Testis (tissue), 3 donors: ENCODE measurements around the gene PLCL2. TPM values are rescaled to one million over a fixed set of nuclear protein-coding genes. Genes with fewer than 3 reads are reported as not detected.

Experiments used
- DNase-seq: peaks from one replicate; pipeline ENCODE4 v3.0.0-alpha.2; 2019
- H3K27ac ChIP-seq, 2 donors: fragments of 200-600 bp; sonication (generic); one replicate each; pipeline ENCODE4 v1.5.1; 2019
- H3K27me3 ChIP-seq: fragments of 200-600 bp; sonication (generic); one replicate; pipeline ENCODE4 v1.5.1; 2019
- H3K36me3 ChIP-seq: fragments of 200-600 bp; sonication (generic); one replicate; pipeline ENCODE4 v1.5.1; 2017; ENCODE audit warnings: low read depth; ENCODE audit errors: missing control alignments
- H3K4me1 ChIP-seq: fragments of 200-600 bp; sonication (generic); one replicate; pipeline ENCODE4 v1.5.1; 2019
- H3K4me3 ChIP-seq, 2 donors: fragments of 200-600 bp; sonication (generic); one replicate each; pipeline ENCODE4 v1.5.1; 2017 to 2019
- H3K9me3 ChIP-seq: fragments of 200-600 bp; sonication (generic); one replicate; pipeline ENCODE4 v1.5.1; 2017
- CTCF ChIP-seq, 3 experiments: fragments of 450-650 bp in 2 of 3; fragments of 200-600 bp in 1 of 3; sonication (generic) in 1 of 3; IDR thresholded peaks; one replicate each; pipeline ENCODE4 v1.5.1; 2016 to 2019; ENCODE audit warnings: antibody characterized with exemption in 3 of 3, mild to moderate bottlenecking in 2 of 3, moderate library complexity in 1 of 3
- POLR2A ChIP-seq: fragments of 450-650 bp; IDR thresholded peaks from one replicate; pipeline ENCODE4 v1.6.1; 2017; ENCODE audit warnings: antibody characterized with exemption, mild to moderate bottlenecking, moderate library complexity
- WGBS, 2 donors: methylation state at CpG; one replicate each; pipeline ENCODE4 v1.1.5; 2018; 5-methylcytosine and 5-hydroxymethylcytosine counted together
- intact Hi-C: fragments of 100-400 bp; cut with DNase I; formaldehyde crosslinking; loops from one replicate; pipeline ENCODE4 v1.15.1; 2023; ENCODE audit warnings: low total_unique reads
- polyA plus RNA-seq: library from polyadenylated mRNA; stranded (reverse); fragments of 350-450 nt; fragmentation: Illumina TruSeq; extraction: RNeasy Lipid Tissue Mini Kit (QIAGEN cat#74804); gene quantifications from one replicate; pipeline ENCODE4 v1.2.3, GENCODE V29; 2014; ENCODE audit warnings: low read depth, low replicate concordance; ENCODE audit not compliant: insufficient read depth
- total RNA-seq, 2 donors: library from RNA; depleted of rRNA; stranded (reverse); fragments of >200 nt; gene quantifications; one replicate each; pipeline ENCODE4 v1.2.3, GENCODE V29; 2016

The PLCL2 gene
- total and polyA plus RNA-seq, 3 donors from 2014 or later: 10.7 to 23.0 (median 15.0) TPM

DNA sequence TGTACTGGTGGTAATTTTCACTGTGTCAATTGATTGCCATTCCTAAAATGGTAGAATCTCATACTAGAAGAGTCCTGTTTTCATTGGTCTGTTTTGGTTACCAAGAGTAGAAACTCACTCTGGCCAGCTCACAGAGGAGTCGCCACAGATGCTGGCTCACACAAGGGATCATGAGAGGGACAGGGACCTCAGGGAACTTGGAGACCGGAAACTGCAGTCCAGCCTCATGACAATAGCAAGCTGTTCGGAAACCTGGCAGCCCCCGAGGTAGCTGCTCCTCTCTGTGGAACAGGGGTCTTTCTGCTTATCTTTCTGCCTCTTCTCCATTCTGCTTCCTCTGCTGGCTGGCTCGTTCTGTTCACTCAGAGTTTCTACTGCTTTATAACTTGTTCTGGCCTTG is 192.9 kb downstream of the PLCL2 start:
- Histone ChIP-seq H3K4me1 (no peaks in the 10 kb centered on the region), H3K9me3 (no peaks in the 10 kb centered on the region), H3K27ac (peak overlapping the region in 1 of 2 donors; percentile 23), H3K27me3 (no peaks in the 10 kb centered on the region), H3K4me3 (no peak overlapping the region), H3K36me3 (no peaks in the 10 kb centered on the region)
- no peak for DNase-seq
- 46 to 50% methylated on average over 5 of the region's 5 CpGs for WGBS, 2 donors
- TF ChIP-seq POLR2A: no peak
- no peak for TF ChIP-seq CTCF (IDR thresholded peaks at IDR 0.05)
- intact Hi-C loops: no loop called here

GRCh38 chr3:17078926-17079465 is 194.2 kb downstream of the PLCL2 start:
- TF ChIP-seq CTCF (IDR thresholded peaks at IDR 0.05) (no peak), POLR2A (no peak)
- WGBS, 2 donors: 92 to 94% methylated on average over 7 of the region's 7 CpGs

DNA sequence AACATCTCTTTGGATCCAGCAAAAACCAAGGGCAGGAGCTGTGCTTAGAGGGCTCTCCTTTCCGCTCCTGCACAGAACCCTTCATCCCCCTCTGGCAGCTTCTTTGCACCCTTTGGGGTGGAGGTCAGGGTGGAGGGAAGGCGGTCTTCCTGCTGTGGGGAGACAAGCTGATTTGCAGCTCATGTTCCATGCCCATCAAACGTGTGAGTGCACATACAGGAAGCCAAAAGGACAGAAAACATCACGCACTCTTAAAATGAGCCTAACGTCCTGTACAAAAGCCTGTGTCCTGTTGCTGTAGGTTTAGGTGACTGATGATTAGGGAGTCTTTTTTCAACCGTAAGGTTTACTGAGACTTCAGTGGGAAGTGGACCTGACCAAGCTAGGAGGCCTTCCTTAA is 195.2 kb downstream of the PLCL2 start:
- DNase-seq: no peak
- Histone ChIP-seq H3K36me3 (no peaks in the 10 kb centered on the region), H3K27ac (no peak overlapping the region), H3K27me3 (no peaks in the 10 kb centered on the region), H3K9me3 (no peaks in the 10 kb centered on the region), H3K4me3 (no peak overlapping the region), H3K4me1 (no peaks in the 10 kb centered on the region)
- no peak for TF ChIP-seq CTCF (IDR thresholded peaks at IDR 0.05)
- no peak for TF ChIP-seq POLR2A
- WGBS, 2 donors: 88 to 89% methylated on average over 5 to 6 of the region's 6 CpGs
- intact Hi-C loops: no loop called here

More at GRCh38 chr3:17078926-17079465, 194.2 kb downstream of the PLCL2 start:
- Histone ChIP-seq H3K27ac (no peak overlapping the region), H3K4me3 (no peak overlapping the region), H3K9me3 (no peaks in the 10 kb centered on the region), H3K4me1 (no peaks in the 10 kb centered on the region), H3K36me3 (no peaks in the 10 kb centered on the region), H3K27me3 (no peaks in the 10 kb centered on the region)
- no peak for DNase-seq
- intact Hi-C loops: no loop called here

GRCh38 chr3:17081520-17081919 is 196.8 kb downstream of the PLCL2 start:
- H3K9me3 ChIP-seq: no peaks in the 10 kb centered on the region
- WGBS, 2 donors: 73 to 83% methylated on average over 4 of the region's 4 CpGs

More at GRCh38 chr3:17081520-17081919, 196.8 kb downstream of the PLCL2 start:
- no peak overlapping the region for H3K4me3 ChIP-seq
- no peak for TF ChIP-seq POLR2A
- TF ChIP-seq CTCF (IDR thresholded peaks at IDR 0.05): no peak
- H3K27ac ChIP-seq: no peak overlapping the region
- no peak for DNase-seq
- no peaks in the 10 kb centered on the region for H3K36me3 ChIP-seq
- H3K4me1 ChIP-seq: no peaks in the 10 kb centered on the region
- no peaks in the 10 kb centered on the region for H3K27me3 ChIP-seq
- intact Hi-C loops: no loop called here
